Adrenal gland (tissue), 5 donors: ENCODE measurements around the gene MICAL3.

ENCODE experiments used
- CTCF ChIP-seq, 6 experiments: fragments of 450-650 bp in 4 of 6; fragments of 200-600 bp in 2 of 6; sonication (generic) in 1 of 6; IDR thresholded peaks; 1 replicate in 5 of 6; 2 replicates in 1 of 6; pipeline versions ENCODE4 v1.5.1 to v1.8.0; 2016 to 2021; ENCODE audit warnings: antibody characterized with exemption in 6 of 6, mild to moderate bottlenecking in 2 of 6, moderate library complexity in 1 of 6
- POLR2A ChIP-seq, 2 donors: fragments of 450-650 bp; IDR thresholded peaks; one replicate each; pipeline ENCODE4 v1.6.1; 2017; ENCODE audit warnings: antibody characterized with exemption in 2 of 2, mild to moderate bottlenecking in 2 of 2, moderate library complexity in 1 of 2
- donor health status: DM: no; HTN: no; CAD: no.

GRCh38 chr22:17999851-18000250 is 24.5 kb downstream of the MICAL3 start:
- no peak for TF ChIP-seq CTCF (IDR thresholded peaks at IDR 0.05)
- no peak for TF ChIP-seq POLR2A (IDR thresholded peaks at IDR 0.05)
